HG03196 (cell line): ENCODE measurements around the gene PEPD.

Experiments used
- ATAC-seq: cut with Tn5 transposase; IDR thresholded peaks from one replicate; pipeline ENCODE4 v1.9.1; 2021; ENCODE audit not compliant: unreplicated experiment

Gene PEPD

DNA sequence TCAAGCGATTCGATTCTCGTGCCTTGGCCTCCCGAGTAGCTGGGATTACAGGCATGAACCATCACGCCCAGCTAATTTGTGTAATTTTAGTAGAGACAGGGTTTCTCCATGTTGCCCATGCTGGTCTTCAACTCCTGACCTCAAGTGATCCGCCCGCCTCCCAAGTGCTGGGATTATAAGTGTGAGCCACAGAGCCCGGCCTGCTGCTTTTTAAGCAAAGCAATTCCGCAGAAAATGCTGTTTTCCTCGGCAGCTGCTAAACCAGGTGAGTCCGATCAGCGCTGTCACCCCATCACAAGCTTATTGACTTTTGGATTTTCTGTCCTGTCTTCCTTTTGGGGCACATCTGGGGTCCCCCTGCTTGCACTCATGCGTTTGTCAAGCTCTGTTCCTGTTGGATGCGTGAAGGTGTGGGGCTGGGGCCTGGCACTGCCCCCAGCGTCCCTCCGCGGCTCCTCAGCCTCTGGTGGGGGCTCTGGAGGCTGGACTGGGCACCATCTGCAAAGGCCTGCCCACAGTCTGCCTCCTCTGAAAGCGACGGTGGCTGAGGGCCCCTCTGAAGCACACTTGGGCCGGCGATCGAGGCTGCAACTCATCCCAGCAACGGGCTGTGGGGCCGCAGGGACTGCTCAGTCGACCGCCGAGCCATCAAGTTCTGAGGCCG, 122.4 kb downstream of the PEPD start:
- ATAC-seq, result no peak

DNA sequence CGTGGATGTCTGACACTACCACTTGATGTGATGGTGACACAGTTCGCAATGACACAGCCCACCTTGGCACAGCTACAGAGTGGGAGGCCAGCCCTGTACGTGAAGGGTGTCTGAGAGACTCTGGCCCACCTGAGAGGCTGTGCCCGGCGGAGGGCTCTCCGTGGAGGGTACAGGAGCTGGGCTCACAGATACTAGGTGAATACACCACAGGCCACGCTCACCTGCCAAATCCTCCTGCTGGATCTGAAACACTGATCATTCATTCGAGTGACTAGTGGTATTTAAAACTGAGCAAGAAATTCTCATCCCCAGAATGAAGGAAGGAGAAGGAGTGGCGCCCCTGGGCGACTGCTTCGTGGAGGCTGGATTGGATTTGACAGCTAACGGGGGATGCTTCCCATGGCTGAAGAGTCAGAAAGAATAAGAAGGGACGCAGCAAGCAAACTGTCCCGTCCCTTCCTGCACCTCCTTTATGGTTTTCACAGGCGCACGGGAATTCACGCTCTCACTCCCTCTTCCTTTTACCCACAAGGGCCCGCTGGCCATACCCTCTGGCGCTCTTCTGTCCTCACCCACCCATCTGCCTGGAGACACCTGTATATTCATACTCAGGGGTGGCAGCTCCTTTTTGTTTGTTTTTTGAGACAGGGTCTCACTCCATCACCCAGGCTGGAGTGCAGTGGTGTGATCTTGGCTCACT, 123.1 kb downstream of the PEPD start:
- no peak for ATAC-seq

- no peak for ATAC-seq
Observed at GRCh38 chr19:33397536-33398360, 123.8 kb downstream of the PEPD start.

GRCh38 chr19:33396701-33397535, 124.7 kb downstream of the PEPD start:
- no peak for ATAC-seq

DNA sequence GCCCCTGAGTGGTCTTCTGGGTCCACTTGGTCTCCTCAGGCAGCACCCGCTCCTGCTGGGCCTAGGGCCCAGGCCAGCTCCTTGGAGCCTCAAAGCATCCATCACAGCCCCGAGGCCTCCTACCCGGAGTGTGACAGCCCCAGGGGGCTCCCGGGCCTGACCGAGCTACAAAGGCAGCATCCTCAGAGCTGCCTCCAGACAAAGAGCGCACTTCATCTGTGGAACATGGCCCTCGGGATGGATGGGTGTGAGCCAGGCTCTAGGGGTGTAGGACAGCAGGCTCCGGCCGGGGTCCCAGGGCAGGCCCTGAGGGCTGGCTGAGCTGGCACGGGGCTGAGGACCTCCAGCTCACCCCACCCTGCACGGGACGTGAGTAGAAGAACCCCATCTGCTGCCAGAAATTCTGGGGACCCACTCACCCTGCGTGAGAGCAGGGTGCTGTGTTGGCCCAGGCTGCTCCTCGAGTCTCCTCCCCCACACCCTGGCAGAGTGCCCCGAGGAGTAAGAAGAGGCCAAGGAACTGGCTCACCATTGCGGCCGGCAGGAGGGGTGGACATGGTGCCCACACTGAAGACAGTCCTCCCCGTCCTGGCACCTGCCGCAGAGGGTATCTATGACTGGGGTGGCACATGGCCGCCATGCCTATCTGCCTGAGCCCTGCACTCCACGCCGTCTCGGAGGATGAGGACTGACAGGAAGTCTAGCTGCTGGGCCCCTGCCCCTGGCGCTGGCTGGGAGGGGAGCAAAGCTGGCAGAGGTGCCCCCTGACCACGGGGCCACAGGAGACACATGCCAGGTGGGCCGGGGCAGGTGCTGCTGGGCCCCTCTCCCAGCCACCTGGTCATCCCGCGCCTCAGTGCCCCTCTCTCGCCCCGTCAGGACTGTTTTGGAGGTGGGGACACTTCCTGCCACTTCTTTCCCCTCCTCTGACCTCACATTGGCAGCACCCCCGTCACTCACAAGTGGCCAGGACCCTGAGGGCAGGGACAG, 125.7 kb downstream of the PEPD start:
- no peak for ATAC-seq

DNA sequence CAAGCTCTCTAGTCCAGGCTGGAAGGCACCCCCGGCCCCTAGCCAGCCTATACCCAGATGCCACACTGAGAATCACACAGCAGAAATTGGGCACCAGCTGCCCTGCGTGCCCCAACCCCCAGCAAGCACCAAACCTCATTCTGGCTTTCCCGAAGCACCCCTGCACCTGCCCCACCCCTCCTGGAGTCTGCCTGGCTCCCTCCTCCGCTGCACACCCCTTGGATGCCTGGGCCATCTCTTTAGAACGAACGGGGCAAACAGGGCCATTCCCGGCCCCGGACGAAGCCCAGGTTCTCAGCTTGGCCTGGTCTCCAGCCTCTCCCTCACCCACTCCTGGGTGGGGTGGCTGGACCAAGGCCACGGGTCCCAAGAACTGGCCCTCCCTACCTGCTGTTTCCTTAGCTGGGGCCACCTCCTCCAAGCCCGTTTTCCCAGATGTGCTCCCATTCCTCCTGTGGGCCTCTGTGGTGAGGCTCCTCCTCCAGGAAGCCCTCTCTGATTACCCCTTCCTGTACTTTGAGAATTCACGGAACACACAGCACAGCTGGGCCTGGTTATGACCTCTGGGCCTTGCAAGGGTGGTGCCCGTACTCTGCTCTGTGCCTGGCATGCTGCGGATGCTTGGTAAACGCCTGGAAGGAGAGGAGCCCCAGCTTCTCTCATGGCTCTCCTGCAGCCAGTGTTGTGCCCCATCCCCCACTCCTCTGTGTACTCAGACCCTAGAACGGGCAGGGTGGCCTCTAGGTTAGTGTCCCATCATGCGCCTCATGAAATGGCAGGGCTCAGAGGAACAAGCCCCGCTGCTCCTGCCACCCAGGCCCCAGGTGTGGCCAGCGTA, 126.6 kb downstream of the PEPD start:
- no peak for ATAC-seq

DNA sequence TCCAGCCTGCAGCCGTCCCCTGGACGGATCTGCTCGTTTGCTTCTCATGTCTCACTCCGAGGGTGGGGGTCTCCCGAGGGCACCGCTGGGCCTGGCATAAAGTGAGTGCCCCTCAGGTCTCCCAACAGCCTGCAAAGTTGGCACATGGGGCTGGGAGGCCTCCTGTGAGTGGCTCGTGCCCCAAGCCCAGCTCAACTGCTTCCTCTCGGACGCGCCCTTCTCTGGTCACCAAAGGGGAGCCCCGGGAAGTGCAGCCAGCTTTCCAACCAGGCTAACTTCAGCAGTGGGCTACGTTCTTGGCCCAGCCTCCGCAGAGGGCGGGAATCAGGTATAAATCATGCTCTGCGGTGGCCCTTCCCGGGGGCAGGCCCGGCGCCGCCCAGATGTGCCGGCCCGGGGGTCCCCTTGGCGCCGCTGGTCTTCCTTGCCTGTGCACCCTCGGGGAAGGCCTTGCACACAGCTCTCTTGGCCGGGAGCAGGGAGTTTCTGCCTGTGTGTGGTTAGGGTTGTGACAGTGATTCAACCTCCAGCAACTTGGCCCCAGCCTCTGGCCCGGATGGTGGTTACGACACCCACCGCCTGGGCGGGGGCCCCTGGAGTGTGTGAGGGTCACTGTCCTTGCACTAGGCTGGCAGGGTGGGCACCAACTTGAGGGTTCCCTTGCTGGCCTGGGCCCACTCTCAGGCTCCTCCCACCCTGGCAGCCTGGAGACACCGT, 127.4 kb downstream of the PEPD start:
- ATAC-seq, result no peak

DNA sequence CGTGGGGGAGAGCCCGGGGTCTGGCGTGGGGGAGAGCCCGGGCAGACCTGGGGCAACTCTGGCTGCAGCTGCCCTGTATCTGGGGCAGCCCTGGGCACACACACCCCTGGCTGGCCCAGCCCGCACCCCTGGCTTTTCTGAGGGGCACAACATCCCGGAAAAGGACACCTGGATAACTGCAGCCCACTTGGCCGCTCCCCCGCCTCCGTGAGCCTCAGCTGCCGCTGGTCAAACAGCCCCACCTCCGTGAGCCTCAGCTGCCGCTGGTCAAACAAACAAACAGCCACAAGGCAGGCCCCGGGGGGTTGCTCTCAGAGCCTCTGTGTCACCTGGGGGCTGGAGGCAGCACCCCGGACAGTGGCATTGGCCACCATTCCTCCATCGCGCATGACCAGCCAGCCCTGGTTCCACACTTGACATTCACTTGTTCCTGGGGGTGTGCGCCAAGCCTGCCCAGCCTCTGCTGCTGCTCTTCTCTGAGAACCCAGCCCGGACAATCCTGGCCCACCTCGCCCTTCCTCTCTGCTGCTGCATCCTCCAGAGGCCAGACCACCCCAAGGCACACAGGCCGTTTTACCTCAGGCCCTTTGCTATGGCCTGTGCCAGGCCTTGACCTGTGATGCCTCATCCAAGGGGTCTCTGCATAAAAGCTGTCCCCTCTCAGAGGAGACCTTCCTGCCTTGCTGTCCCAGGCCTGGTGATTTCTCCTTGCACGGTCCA, 128.1 kb downstream of the PEPD start:
- no peak for ATAC-seq

DNA sequence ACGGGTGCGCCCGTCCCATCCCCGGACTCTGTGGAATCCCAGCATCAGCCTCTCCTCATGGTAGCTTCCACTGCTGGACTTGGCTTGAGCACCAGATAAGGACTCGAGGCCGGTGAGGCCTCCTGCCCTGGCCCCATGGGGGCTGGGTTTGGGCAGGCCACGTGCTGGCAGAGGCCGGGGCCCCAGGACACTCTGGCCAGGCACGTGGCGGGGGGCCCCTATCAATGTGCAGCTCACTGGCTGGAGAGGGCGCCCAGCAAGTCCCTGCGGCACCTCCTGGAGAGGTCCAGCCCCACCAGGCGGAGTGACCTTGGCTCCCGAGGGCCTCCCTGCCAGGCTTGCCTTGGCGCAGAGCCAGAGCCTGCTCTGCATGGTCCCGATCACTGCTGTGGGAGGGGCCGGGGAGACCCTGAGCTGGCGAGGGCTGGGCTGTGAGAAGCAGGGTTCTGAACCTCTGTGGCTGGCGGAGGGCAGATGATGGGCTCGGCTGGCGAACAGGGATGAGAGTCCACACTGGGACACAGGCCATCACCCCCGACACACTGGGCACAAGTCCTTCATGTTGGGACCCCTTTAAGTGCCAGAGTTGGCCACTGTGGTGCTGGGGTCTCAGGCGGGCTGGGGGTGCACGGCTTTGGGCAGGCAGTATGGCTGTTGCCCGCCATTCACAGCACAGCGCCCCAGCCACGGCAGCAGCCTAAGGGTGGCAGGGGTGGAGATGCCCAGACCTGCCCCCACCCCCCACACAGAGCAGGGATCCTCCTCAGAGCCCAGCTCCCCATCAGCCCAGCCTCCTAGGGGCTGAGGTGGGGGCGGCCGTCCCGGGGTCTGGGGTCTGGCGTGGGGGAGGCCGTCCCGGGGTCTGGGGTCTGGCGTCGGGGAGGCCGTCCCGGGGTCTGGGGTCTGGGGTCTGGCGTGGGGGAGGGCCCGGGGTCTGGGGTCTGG, 129.0 kb downstream of the PEPD start:
- ATAC-seq, result no peak

DNA sequence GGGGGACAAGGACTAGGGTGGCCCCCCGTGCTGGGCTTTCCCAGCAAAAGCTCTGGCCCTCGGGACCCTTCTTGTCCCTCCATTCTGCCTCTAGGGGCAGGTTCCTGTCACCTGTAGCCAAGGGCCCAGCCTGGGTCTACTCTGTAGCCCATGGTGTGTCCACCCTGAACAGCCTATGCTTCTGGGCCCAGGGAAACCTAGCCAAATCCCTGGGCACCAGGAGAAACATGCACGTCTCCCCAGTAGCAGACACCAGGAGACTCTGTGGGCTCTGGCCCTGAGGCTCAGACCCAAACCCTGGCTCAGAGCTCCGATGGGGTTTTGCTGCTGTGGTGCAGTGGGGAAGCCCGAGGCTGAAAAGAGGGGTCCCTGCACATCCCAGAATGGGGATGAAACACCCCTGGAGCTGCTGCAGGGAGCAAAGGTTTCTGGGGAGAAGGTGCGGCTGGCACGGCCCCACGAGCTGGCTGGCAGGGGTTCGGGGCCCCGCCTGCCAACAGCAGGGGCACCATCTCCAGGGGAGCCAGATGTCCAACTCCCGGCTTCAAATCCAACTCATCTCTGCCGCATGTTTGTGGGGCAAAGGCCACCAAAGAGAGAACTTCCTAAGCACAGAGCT, 129.9 kb downstream of the PEPD start:
- ATAC-seq, result no peak

DNA sequence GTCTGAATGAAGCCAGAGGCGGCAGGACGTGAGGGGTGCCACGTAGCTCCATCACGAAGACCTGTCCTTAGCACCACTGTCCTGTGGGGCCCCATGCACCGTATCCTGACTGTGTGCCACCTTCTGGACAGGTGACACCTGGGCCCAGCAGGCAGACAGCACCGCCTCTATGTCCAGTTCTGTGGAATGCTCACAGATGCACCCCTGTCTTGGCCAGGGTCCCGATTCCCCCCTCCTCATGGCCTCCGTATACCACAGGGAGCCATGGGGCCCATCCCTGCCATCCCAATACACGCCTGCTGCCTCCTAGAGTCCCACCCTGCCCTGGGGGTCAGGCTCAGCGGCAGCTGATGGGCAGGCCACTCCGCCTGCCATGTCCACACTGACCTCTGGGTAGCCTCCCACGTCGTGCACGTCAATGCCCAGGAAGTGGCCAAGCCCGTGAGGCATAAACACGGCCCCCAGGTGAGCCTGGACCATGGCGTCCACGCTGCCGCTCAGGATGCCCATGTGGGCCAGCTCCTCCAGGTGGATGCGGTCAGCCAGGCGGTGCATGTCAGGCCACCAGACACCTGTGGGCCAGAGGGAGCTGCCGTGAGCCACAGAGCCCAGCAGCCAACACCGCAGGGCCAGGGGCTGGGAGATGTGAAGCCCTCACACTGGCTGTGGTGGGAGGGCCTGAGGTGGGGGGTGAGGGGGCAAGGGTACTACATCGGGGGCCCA, 130.5 kb downstream of the PEPD start:
- no peak for ATAC-seq

GRCh38 chr19:33390101-33390907, 131.3 kb downstream of the PEPD start:
- ATAC-seq, result no peak

- ATAC-seq, result no peak
Observed at GRCh38 chr19:33389421-33390100, 132.0 kb downstream of the PEPD start.
